ENCODE results near the gene ICOSLG.
"Not testable (repeated sequence)": the region's sequence is repeated elsewhere in the genome, so short reads cannot be mapped to it uniquely, and the experiment has no call there.

The ICOSLG gene

GRCh38 chr21:44267655-44268142 is 27.0 kb upstream of the ICOSLG start:
- DNase-seq (ENCODE audit: low read depth, low spot score): no peak
- H3K27ac ChIP-seq: no peak overlapping the region

GRCh38 chr21:44265734-44266270 is 25.1 kb upstream of the ICOSLG start:
- H3K27ac ChIP-seq: no peak overlapping the region
- no peak for DNase-seq (ENCODE audit: low read depth, low spot score)

- DNase-seq (ENCODE audit: low read depth, low spot score): no peak
- no peak overlapping the region for H3K27ac ChIP-seq
Measured at GRCh38 chr21:44263768-44264167, 23.0 kb upstream of the ICOSLG start.

GRCh38 chr21:44263221-44263760 is 22.5 kb upstream of the ICOSLG start:
- no peak overlapping the region for H3K27ac ChIP-seq
- no peak for DNase-seq (ENCODE audit: low read depth, low spot score)

GRCh38 chr21:44262338-44263056 is 21.8 kb upstream of the ICOSLG start:
- H3K27ac ChIP-seq: no peak overlapping the region
- DNase-seq (ENCODE audit: low read depth, low spot score): no peak

- H3K27ac ChIP-seq: no peak within 1 kb of the TSS
- DNase-seq (ENCODE audit: low read depth, low spot score): no peak
Measured at GRCh38 chr21:44261675-44262295, 21.0 kb upstream of the ICOSLG start, which contains the start of gene DNMT3L. TSS of gene DNMT3L (minus strand) at chr21:44261897. CDS start at chr21:44261259, 638 bp downstream.

GRCh38 chr21:44260791-44261631 is 20.3 kb upstream of the ICOSLG start:
- no peak overlapping the region for H3K27ac ChIP-seq
- no peak for DNase-seq (ENCODE audit: low read depth, low spot score)

- no peak for DNase-seq (ENCODE audit: low read depth, low spot score)
Measured at GRCh38 chr21:44260066-44260465, 19.3 kb upstream of the ICOSLG start.

GRCh38 chr21:44259082-44259705 is 18.5 kb upstream of the ICOSLG start:
- no peak overlapping the region for H3K27ac ChIP-seq
- no peak for DNase-seq (ENCODE audit: low read depth, low spot score)

More at GRCh38 chr21:44260066-44260465, 19.3 kb upstream of the ICOSLG start:
- no peak overlapping the region for H3K27ac ChIP-seq

GRCh38 chr21:44258056-44258725 is 17.4 kb upstream of the ICOSLG start:
- no peak for DNase-seq (ENCODE audit: low read depth, low spot score)
- H3K27ac ChIP-seq: no peak overlapping the region

GRCh38 chr21:44255511-44255981 is 14.8 kb upstream of the ICOSLG start:
- H3K27ac ChIP-seq: no peak overlapping the region
- no peak for DNase-seq (ENCODE audit: low read depth, low spot score)

GRCh38 chr21:44253832-44254710 is 13.3 kb upstream of the ICOSLG start:
- DNase-seq (ENCODE audit: low read depth, low spot score): no peak
- H3K27ac ChIP-seq: no peak overlapping the region

- DNase-seq (ENCODE audit: low read depth, low spot score); H3K27ac ChIP-seq: not testable (repeated sequence)
Measured at GRCh38 chr21:44249204-44250037, 8.7 kb upstream of the ICOSLG start.

GRCh38 chr21:44247904-44248303 is 7.2 kb upstream of the ICOSLG start:
- H3K27ac ChIP-seq; DNase-seq (ENCODE audit: low read depth, low spot score): not testable (repeated sequence)

- not testable (repeated sequence) for DNase-seq (ENCODE audit: low read depth, low spot score); H3K27ac ChIP-seq
Measured at GRCh38 chr21:44243980-44244379, 3.2 kb upstream of the ICOSLG start.

- H3K27ac ChIP-seq; DNase-seq (ENCODE audit: low read depth, low spot score): not testable (repeated sequence)
Measured at GRCh38 chr21:44241281-44241680, 538 bp upstream of the ICOSLG start.

- not testable (repeated sequence) for DNase-seq (ENCODE audit: low read depth, low spot score); H3K27ac ChIP-seq
Measured at GRCh38 chr21:44240353-44240752, 390 bp downstream of the ICOSLG start.

All from epithelial cell of prostate (primary cell).